ENCODE data around the gene PAPPA2. TPM values are rescaled to one million over a fixed set of nuclear protein-coding genes. Genes with fewer than 3 reads are reported as not detected.

Gene PAPPA2
- total RNA-seq, 2 experiments from 2014 or later = 0.19 TPM; not detected in 1

- ChIA-PET POLR2A (interaction anchor here (1.1 kb wide), 1 partner anchor 9 kb away, joined by 3 read pairs; no protein-coding TSS in a partner anchor), CTCF (ENCODE audit: unreplicated experiment) (no interaction called here)
- TF ChIP-seq, protein P1, sequence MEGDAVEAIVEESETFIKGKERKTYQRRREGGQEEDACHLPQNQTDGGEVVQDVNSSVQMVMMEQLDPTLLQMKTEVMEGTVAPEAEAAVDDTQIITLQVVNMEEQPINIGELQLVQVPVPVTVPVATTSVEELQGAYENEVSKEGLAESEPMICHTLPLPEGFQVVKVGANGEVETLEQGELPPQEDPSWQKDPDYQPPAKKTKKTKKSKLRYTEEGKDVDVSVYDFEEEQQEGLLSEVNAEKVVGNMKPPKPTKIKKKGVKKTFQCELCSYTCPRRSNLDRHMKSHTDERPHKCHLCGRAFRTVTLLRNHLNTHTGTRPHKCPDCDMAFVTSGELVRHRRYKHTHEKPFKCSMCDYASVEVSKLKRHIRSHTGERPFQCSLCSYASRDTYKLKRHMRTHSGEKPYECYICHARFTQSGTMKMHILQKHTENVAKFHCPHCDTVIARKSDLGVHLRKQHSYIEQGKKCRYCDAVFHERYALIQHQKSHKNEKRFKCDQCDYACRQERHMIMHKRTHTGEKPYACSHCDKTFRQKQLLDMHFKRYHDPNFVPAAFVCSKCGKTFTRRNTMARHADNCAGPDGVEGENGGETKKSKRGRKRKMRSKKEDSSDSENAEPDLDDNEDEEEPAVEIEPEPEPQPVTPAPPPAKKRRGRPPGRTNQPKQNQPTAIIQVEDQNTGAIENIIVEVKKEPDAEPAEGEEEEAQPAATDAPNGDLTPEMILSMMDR (conservative IDR thresholded peaks at IDR 0.05; ENCODE audit: low read length) = no peak
- TF ChIP-seq EZH2phosphoT487 (IDR thresholded peaks at IDR 0.05; ENCODE audit: borderline replicate concordance, low read depth, low read length) = no peak
- Histone ChIP-seq H3K9me3 (ENCODE audit: low read length) (no peaks in the 10 kb centered on the region), H3K4me1 (ENCODE audit: insufficient read depth, low read length, poor library complexity, severe bottlenecking) (no peaks in the 10 kb centered on the region), H3K4me2 (ENCODE audit: low read length) (no peak overlapping the region), H3K27ac (ENCODE audit: low read depth, low read length, poor library complexity, severe bottlenecking) (no peak overlapping the region), H2AFZ (ENCODE audit: low read length) (no peak overlapping the region), H3K36me3 (ENCODE audit: insufficient read depth, low read length) (no peaks in the 10 kb centered on the region), H4K20me1 (ENCODE audit: insufficient read depth, low read length) (no peaks in the 10 kb centered on the region), H3K4me3 (ENCODE audit: low read depth, low read length, poor library complexity, severe bottlenecking) (no peak overlapping the region), H3K9me2 (ENCODE audit: insufficient read depth, low read length) (no peaks in the 10 kb centered on the region), H3K79me2 (ENCODE audit: insufficient read depth, low read depth, low read length) (no peaks in the 10 kb centered on the region)
- intact Hi-C loops (cut with micrococcal nuclease; ENCODE audit: unreplicated experiment) = no loop called here
- no peak for DNase-seq (ENCODE audit: low spot score)
- no TSS peak for BruUV-seq (replicated peaks)
These were observed 154.9 kb downstream of the PAPPA2 start for GRCh38 chr1:176617881-176618280.

GRCh38 chr1:176619261-176619660 lies 156.3 kb downstream of the PAPPA2 start:
- POLR2A ChIA-PET = no interaction called here
- H3K79me2 ChIP-seq (ENCODE audit: insufficient read depth, low read depth, low read length) = no peaks in the 10 kb centered on the region
- no peaks in the 10 kb centered on the region for H3K9me2 ChIP-seq (ENCODE audit: insufficient read depth, low read length)
- DNase-seq (ENCODE audit: low spot score) = no peak
- TF ChIP-seq EZH2phosphoT487 (IDR thresholded peaks at IDR 0.05; ENCODE audit: borderline replicate concordance, low read depth, low read length) = no peak
- TF ChIP-seq, protein P1 (conservative IDR thresholded peaks at IDR 0.05; ENCODE audit: low read length) = no peak
- no peak overlapping the region for H3K4me2 ChIP-seq (ENCODE audit: low read length)
- no peak overlapping the region for H3K27ac ChIP-seq (ENCODE audit: low read depth, low read length, poor library complexity, severe bottlenecking)
- no peaks in the 10 kb centered on the region for H3K36me3 ChIP-seq (ENCODE audit: insufficient read depth, low read length)
- no peak overlapping the region for H2AFZ ChIP-seq (ENCODE audit: low read length)
- H4K20me1 ChIP-seq (ENCODE audit: insufficient read depth, low read length) = no peaks in the 10 kb centered on the region
- no peak overlapping the region for H3K4me3 ChIP-seq (ENCODE audit: low read depth, low read length, poor library complexity, severe bottlenecking)
- CTCF ChIA-PET (ENCODE audit: unreplicated experiment) = no interaction called here
- no peaks in the 10 kb centered on the region for H3K4me1 ChIP-seq (ENCODE audit: insufficient read depth, low read length, poor library complexity, severe bottlenecking)
- no peaks in the 10 kb centered on the region for H3K9me3 ChIP-seq (ENCODE audit: low read length)
- intact Hi-C loops (cut with micrococcal nuclease; ENCODE audit: unreplicated experiment) = no loop called here
- no TSS peak for BruUV-seq (replicated peaks)

GRCh38 chr1:176625365-176625764 lies 162.4 kb downstream of the PAPPA2 start:
- Histone ChIP-seq H3K79me2 (ENCODE audit: insufficient read depth, low read depth, low read length) (no peaks in the 10 kb centered on the region), H4K20me1 (ENCODE audit: insufficient read depth, low read length) (no peaks in the 10 kb centered on the region), H3K9me3 (ENCODE audit: low read length) (no peaks in the 10 kb centered on the region), H3K4me3 (ENCODE audit: low read depth, low read length, poor library complexity, severe bottlenecking) (no peak overlapping the region), H3K4me1 (ENCODE audit: insufficient read depth, low read length, poor library complexity, severe bottlenecking) (no peaks in the 10 kb centered on the region), H3K4me2 (ENCODE audit: low read length) (no peak overlapping the region), H3K27ac (ENCODE audit: low read depth, low read length, poor library complexity, severe bottlenecking) (no peak overlapping the region), H3K9me2 (ENCODE audit: insufficient read depth, low read length) (0 out of 2 replicates have a peak, but pooled peaks cover 2% of the 10 kb centered on the region), H2AFZ (ENCODE audit: low read length) (no peak overlapping the region), H3K36me3 (ENCODE audit: insufficient read depth, low read length) (no peaks in the 10 kb centered on the region)
- CTCF ChIA-PET (ENCODE audit: unreplicated experiment) = no interaction called here
- no peak for DNase-seq (ENCODE audit: low spot score)
- TF ChIP-seq, protein P1 (conservative IDR thresholded peaks at IDR 0.05; ENCODE audit: low read length) = no peak
- TF ChIP-seq EZH2phosphoT487 (IDR thresholded peaks at IDR 0.05; ENCODE audit: borderline replicate concordance, low read depth, low read length) = no peak
- intact Hi-C loops (cut with micrococcal nuclease; ENCODE audit: unreplicated experiment) = no loop called here
- POLR2A ChIA-PET = no interaction called here
- no TSS peak for BruUV-seq (replicated peaks)

All from OCI-LY7 (cell line).